Omental fat pad (tissue), 4 donors: ENCODE measurements around the gene CRELD1. TPM values are rescaled to one million over a fixed set of nuclear protein-coding genes. Genes with fewer than 3 reads are reported as not detected.
"Not testable (repeated sequence)": the region's sequence is repeated elsewhere in the genome, so short reads cannot be mapped to it uniquely, and the experiment has no call there.

Source experiments
- ATAC-seq: fragments of 150-250 bp; one replicate; pipeline ENCODE4 v1.9.1; 2016; ENCODE audit warnings: mild to moderate bottlenecking, moderate library complexity; ENCODE audit not compliant: low FRiP score
- DNase-seq: peaks from one replicate; pipeline ENCODE4 v3.0.0-alpha.2; 2019; ENCODE audit warnings: low spot score
- total RNA-seq, 4 donors: library from RNA; depleted of rRNA; stranded (reverse); fragments of >200 nt; gene quantifications; one replicate each; pipeline ENCODE4 v1.1.0, GENCODE V29; 2016
- TF ChIP-seq, protein P1 (sequence below), 3 donors: fragments of 450-650 bp; IDR thresholded peaks; one replicate each; pipeline ENCODE4 v1.5.1; 2016 to 2017; ENCODE audit warnings: antibody characterized with exemption in 3 of 3, mild to moderate bottlenecking in 3 of 3, moderate library complexity in 2 of 3

The CRELD1 gene
- total RNA-seq, 4 donors from 2014 or later: 26.8 to 52.3 (median 38.4) TPM

DNA sequence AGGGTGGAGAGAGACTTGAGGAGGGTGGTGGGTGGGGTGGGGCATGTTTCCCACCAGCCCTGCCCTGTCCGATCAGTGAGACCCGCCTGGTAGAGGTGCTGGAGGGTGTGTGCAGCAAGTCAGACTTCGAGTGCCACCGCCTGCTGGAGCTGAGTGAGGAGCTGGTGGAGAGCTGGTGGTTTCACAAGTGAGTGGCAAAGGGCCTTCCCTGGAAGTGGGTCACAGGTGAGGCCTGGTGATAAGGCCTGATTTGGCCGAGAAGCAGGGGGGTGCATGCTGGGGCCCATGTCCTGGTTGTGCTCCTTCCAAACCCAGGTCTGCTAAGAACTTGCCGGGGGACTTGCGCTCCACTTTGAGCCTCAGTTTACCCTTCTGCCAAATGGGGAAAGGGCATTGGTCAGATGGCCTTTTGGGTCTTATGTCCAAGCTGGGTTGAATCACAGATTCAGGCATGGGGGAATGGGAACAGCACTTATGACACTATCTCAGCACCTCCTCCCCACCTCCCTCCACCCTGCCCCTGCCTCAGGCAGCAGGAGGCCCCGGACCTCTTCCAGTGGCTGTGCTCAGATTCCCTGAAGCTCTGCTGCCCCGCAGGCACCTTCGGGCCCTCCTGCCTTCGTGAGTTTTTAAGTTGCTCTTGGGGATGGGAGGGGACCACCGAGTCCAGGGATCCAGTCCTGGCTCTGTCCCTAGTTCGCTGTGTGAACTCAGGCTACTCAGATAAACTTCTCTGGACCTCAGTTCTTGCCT is 4.0 kb downstream of the CRELD1 start:
- TF ChIP-seq, protein P1, sequence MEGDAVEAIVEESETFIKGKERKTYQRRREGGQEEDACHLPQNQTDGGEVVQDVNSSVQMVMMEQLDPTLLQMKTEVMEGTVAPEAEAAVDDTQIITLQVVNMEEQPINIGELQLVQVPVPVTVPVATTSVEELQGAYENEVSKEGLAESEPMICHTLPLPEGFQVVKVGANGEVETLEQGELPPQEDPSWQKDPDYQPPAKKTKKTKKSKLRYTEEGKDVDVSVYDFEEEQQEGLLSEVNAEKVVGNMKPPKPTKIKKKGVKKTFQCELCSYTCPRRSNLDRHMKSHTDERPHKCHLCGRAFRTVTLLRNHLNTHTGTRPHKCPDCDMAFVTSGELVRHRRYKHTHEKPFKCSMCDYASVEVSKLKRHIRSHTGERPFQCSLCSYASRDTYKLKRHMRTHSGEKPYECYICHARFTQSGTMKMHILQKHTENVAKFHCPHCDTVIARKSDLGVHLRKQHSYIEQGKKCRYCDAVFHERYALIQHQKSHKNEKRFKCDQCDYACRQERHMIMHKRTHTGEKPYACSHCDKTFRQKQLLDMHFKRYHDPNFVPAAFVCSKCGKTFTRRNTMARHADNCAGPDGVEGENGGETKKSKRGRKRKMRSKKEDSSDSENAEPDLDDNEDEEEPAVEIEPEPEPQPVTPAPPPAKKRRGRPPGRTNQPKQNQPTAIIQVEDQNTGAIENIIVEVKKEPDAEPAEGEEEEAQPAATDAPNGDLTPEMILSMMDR (IDR thresholded peaks at IDR 0.05): no peak
- ATAC-seq (no peak), DNase-seq (no peak)

DNA sequence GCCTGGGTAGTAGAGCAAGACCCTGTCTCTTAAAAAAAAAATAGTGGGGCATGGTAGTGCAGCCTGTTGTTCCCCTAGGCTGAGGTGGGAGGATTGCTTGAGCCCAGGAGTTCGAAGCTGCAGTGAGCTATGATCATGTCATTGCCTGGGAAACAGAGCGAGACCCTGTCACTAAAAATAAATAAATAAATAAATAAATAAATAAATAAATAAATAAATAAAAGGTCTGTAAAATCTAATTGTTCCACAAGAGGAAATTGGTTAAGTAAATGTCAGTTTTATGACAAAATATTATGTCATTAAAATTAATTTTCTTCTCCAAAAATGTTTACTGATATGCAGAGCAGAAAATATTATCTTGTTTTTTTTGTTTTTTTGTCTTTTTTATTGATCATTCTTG is 5.3 kb downstream of the CRELD1 start:
- DNase-seq (no peak), ATAC-seq (no peak)
- TF ChIP-seq, protein P1 (IDR thresholded peaks at IDR 0.05): no peak

DNA sequence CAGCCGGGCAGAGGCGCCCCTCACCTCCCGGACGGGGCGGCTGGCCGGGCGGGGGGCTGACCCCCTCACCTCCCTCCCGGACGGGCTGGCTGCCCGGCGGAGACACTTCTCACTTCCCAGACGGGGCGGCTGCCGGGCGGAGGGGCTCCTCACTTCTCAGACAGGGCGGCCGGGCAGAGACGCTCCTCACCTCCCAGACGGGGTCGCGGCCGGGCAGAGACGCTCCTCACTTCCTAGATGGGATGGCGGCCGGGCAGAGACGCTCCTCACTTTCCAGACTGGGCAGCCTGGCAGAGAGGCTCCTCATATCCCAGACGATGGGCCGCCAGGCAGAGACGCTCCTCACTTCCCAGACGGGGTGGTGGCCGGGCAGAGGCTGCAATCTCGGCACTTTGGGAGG is 6.3 kb downstream of the CRELD1 start:
- not testable (repeated sequence) for ATAC-seq, DNase-seq

DNA sequence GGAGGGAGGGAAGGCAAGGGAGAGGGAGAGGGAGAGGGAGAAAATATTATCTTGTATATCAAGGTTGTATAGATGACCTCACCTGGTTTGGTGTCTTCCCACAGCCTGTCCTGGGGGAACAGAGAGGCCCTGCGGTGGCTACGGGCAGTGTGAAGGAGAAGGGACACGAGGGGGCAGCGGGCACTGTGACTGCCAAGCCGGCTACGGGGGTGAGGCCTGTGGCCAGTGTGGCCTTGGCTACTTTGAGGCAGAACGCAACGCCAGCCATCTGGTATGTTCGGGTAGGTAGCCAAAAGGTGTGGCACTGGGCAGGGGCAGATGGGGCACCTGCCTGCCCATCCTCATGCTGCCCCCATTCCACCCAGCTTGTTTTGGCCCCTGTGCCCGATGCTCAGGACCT is 7.1 kb downstream of the CRELD1 start:
- no peak for DNase-seq
- ATAC-seq: no peak
- TF ChIP-seq, protein P1 (IDR thresholded peaks at IDR 0.05): no peak

DNA sequence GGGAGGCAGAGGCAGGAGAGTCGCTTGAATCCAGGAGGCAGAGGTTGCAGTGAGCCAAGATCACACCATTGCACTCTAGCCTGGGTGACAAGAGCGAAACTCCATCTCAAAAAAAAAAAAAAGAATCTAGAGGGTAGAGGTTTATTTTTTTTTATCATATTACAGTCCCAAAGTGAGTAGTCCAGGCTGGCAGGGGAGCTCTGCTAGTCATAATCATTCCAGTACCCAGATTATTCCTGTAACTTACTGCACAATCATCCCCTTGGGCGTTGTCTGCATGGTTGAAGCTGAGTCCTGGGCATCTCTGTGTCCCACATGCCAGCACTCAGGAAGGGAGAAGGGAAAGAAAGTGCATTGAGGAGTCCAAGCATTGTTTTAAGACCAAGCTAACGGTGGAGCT is 8.5 kb downstream of the CRELD1 start:
- DNase-seq: no peak
- ATAC-seq: no peak
- TF ChIP-seq, protein P1 (IDR thresholded peaks at IDR 0.05): no peak

DNA sequence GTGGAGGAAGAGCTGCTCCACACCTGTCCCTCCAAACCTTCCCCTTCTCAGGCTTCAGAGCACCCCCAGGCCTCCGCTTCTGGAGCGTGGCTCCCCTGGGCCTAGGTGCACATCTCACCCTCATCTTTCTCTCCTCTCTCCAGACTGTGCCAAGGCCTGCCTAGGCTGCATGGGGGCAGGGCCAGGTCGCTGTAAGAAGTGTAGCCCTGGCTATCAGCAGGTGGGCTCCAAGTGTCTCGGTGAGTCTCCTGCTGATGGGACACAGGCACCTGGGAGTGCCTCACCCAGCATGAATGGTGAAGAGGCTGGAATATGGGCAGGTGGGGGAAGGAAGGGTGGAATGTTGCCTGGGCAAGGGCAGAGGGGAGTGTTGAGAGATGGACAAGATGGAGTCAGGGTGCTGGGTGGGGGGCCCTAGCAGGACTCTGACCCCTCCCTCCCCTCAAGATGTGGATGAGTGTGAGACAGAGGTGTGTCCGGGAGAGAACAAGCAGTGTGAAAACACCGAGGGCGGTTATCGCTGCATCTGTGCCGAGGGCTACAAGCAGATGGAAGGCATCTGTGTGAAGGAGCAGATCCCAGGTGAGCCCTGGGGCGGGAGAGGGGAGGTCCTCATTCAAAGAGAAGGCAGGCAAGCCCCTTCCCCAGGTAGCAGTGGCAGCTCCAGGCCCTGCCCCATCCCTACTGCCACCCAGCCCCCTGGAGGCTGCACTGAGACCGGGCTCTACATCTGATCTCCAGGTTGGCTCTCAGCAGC is 9.5 kb downstream of the CRELD1 start:
- no peak for DNase-seq
- TF ChIP-seq, protein P1 (IDR thresholded peaks at IDR 0.05): no peak
- no peak for ATAC-seq

DNA sequence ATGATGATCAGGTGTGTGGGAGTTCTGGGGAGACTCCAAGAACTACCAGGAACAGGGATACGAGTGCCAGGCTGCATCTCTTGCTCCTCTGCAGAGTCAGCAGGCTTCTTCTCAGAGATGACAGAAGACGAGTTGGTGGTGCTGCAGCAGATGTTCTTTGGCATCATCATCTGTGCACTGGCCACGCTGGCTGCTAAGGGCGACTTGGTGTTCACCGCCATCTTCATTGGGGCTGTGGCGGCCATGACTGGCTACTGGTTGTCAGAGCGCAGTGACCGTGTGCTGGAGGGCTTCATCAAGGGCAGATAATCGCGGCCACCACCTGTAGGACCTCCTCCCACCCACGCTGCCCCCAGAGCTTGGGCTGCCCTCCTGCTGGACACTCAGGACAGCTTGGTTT is 10.6 kb downstream of the CRELD1 start:
- DNase-seq (no peak), ATAC-seq (no peak)
- TF ChIP-seq, protein P1 (IDR thresholded peaks at IDR 0.05): no peak
